Fibroblast of villous mesenchyme (primary cell): Measurements from ENCODE around the gene RANBP17. TPM values are rescaled to one million over a fixed set of nuclear protein-coding genes. Genes with fewer than 3 reads are reported as not detected.

Source experiments
- DNase-seq: peaks from one replicate; pipeline ENCODE4 v3.0.0-alpha.2; 2010; ENCODE audit warnings: low read depth
- H3K4me3 ChIP-seq: 2 replicates; pipeline ENCODE4 v1.5.1; 2011; ENCODE audit warnings: low read depth, mild to moderate bottlenecking, low read length
- total RNA-seq: library from RNA; depleted of rRNA; stranded (reverse); fragments of >200 nt; gene quantifications from 2 replicates; pipeline ENCODE4 v1.2.3, GENCODE V29; 2012
- TF ChIP-seq, protein P1 (sequence below): IDR thresholded peaks from 2 replicates; pipeline ENCODE4 v1.5.1; 2012; ENCODE audit warnings: low read depth, mild to moderate bottlenecking, low read length; ENCODE audit not compliant: insufficient read depth

RANBP17 gene
- total RNA-seq, 1 donor, result 33.7 TPM

DNA sequence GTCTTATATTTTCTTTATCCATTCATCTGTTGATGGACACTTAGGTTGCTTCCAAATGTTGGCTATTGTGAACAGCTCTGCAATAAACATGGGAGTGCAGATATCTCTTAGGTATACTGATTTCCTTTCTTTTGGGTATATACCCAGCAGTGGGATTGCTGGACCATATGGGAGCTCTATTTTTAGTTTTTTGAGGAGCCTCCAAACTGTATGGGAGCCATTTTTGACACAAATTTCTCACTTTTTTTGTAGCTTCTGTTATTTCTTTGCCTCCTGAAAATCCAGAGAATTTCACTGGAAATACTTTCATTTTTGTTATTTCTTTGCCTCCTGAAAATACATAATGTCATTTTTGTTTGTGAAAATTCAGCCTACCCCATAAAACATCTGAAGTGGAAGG, 15.0 kb upstream of the RANBP17 start:
- TF ChIP-seq, protein P1, sequence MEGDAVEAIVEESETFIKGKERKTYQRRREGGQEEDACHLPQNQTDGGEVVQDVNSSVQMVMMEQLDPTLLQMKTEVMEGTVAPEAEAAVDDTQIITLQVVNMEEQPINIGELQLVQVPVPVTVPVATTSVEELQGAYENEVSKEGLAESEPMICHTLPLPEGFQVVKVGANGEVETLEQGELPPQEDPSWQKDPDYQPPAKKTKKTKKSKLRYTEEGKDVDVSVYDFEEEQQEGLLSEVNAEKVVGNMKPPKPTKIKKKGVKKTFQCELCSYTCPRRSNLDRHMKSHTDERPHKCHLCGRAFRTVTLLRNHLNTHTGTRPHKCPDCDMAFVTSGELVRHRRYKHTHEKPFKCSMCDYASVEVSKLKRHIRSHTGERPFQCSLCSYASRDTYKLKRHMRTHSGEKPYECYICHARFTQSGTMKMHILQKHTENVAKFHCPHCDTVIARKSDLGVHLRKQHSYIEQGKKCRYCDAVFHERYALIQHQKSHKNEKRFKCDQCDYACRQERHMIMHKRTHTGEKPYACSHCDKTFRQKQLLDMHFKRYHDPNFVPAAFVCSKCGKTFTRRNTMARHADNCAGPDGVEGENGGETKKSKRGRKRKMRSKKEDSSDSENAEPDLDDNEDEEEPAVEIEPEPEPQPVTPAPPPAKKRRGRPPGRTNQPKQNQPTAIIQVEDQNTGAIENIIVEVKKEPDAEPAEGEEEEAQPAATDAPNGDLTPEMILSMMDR, result no peak
- no peak overlapping the region for H3K4me3 ChIP-seq
- no peak for DNase-seq

DNA sequence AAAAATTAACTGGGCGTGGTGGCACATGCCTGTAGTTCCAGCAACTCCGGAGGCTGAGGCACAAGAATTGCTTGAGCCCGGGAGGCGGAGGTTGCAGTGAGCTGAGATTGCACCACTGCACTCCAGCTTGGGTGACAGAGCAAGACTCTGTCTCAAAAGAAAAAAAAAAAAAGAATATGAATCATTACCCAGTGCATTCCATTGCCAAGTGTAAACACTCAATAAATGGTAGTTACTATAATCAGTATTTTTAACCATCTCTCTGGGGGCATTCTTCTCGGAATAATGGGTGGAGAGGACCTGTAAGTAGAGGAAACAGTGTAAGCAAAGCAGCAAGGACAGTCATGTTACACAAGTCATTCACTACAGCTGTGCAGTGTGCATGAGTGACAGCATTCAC, 13.8 kb upstream of the RANBP17 start:
- TF ChIP-seq, protein P1, result no peak
- no peak for DNase-seq

DNA sequence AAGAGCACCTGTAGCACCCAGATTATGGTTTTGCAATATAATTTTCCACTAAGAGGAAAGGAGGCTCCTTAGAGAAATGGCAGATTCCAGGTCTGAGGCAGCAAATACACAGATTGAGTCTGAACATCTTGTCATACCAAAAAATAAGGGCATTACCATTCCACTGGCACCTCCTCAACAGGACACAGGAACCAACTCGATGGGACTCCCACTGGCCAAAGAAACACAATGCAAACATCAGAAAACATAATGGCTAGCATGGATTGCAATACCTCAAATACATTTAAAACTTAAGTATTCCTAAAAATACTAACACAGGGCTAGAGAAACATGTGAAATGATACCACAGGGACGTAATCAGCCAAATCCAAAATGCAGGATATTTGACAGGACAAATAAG, 12.4 kb upstream of the RANBP17 start:
- TF ChIP-seq, protein P1, result no peak
- no peak for DNase-seq
- H3K4me3 ChIP-seq, result no peak overlapping the region

More for the DNA sequence above, 13.8 kb upstream of the RANBP17 start:
- no peak overlapping the region for H3K4me3 ChIP-seq

DNA sequence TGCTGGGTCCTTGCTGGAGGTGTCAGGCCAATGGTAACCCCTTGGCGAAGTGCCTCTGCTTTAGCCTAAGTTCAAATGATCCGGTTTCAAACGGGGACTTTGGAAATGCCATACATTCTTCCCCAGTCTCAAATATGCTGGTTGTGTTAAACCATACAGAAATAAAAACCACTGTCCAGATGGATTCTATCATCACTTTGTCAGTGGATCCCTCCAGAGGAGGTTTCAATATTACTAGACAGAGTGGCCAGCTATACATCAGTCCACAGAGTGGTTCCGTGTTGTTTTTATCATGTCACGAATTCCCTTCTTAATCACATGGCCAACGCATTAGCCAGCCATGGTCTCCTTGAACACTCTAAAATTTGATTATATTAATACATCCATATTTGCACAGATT, 7.3 kb upstream of the RANBP17 start:
- DNase-seq, result no peak
- TF ChIP-seq, protein P1, result no peak
- H3K4me3 ChIP-seq, result no peak overlapping the region

DNA sequence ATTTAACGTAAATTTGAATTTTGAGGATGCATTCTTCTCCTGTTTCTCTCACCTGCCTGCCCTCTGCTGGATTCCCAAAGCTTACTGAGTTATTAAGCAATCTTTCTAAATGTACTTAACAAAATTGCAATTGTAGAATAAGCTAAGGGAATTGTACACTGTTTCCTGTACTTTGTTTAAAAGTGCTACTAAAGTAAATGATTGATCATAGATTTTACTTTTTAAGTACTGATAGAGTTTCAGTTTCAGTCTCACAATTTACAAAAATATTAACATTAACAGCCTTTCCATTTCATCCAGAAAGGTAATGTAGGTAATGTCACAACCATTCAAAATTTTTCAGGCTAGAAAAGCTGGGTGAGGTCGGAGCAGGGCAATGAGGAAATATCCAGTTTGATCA, 4.8 kb upstream of the RANBP17 start:
- TF ChIP-seq, protein P1, result no peak
- H3K4me3 ChIP-seq, result no peak overlapping the region
- DNase-seq, result no peak

DNA sequence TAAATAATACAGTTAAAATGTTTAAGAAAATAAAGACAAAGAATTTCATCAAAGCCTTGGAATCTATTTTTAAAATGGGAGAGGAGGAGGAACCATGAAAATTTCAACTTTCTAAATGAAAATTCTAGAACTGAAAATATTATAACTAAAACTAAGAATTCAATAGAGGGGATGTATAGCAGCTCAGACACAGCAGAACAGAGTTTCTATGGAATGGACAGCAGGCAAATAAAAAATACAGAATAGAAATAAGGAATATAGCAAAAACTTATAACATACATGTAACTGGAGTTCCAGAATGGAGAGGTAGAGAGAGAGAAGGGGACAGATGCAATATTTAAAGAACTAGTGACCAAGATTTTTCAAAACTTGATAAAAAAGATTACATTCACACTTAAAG, 1.4 kb upstream of the RANBP17 start:
- no peak overlapping the region for H3K4me3 ChIP-seq
- TF ChIP-seq, protein P1, result no peak
- no peak for DNase-seq
